HCT116 (cell line): ENCODE measurements around the gene PEAK3. TPM values are rescaled to one million over a fixed set of nuclear protein-coding genes. Genes with fewer than 3 reads are reported as not detected.

Experiments used
- ATAC-seq: fragments of 200-7000 bp; cut with Tn5 transposase; 2 replicates; pipeline ENCODE4 v1.9.1; 2020; ENCODE audit warnings: mild to moderate bottlenecking, moderate library complexity
- BruUV-seq: library from RNA; stranded (reverse); fragments of 400-500 nt; replicated peaks from 2 replicates; lab custom pipeline; 2021; lab: Mats Ljungman, UMichigan
- CTCF ChIA-PET: fragments of 300-600 bp; sonication (Branson Sonifier 250); formaldehyde crosslinking; loops from one replicate; lab custom pipeline; 2021; ENCODE audit warnings: antibody characterized with exemption; lab: Charles Lee
- POLR2A ChIA-PET: fragments of 300-600, 350-600 bp; sonication (Branson Sonifier 250); formaldehyde crosslinking; loops from one replicate; lab custom pipeline; 2021; ENCODE audit warnings: antibody characterized with exemption; lab: Charles Lee
- RAD21 ChIA-PET, 2 experiments: fragments of 300-600 bp; sonication (Branson Sonifier 250); formaldehyde crosslinking; loops; one replicate each; lab custom pipeline; 2023; ENCODE audit warnings: low total read pairs in 2 of 2; ENCODE audit not compliant: uncharacterized antibody in 2 of 2, unreplicated experiment in 2 of 2, low non-redundant PET in 1 of 2; lab: Charles Lee
- DNase-seq: peaks from one replicate; pipeline ENCODE4 v3.0.0-alpha.2; 2010; ENCODE audit warnings: low read depth, low spot score
- H2AFZ ChIP-seq: fragments of 200-600 bp; shearing (Covaris generic), sonication (generic); 2 replicates; pipeline ENCODE4 v1.6.1; 2017; ENCODE audit warnings: low read depth, mixed run types, mixed read lengths, antibody characterized with exemption, low read length; ENCODE audit not compliant: poor library complexity, severe bottlenecking
- H3K27ac ChIP-seq: 2 replicates; pipeline ENCODE4 v1.5.1; 2012; ENCODE audit warnings: low read depth, low read length
- H3K27me3 ChIP-seq: fragments of 200-600 bp; sonication (generic); 2 replicates; pipeline ENCODE4 v1.6.1; 2016; ENCODE audit warnings: mixed run types, low read length, mixed read lengths; ENCODE audit not compliant: insufficient read depth
- H3K36me3 ChIP-seq, 2 experiments: fragments of 200-500 bp in 1 of 2; fragments of 200-600 bp in 1 of 2; sonication (Bioruptor generic) in 1 of 2; sonication (generic) in 1 of 2; 2 replicates each; pipeline versions ENCODE4 v1.5.1 to v1.6.1; 2014 to 2016; ENCODE audit warnings: low read length in 2 of 2, inconsistent platforms in 1 of 2, mixed read lengths in 1 of 2, mixed run types in 1 of 2; ENCODE audit not compliant: insufficient read depth in 2 of 2, control insufficient read depth in 1 of 2
- H3K4me1 ChIP-seq, 2 experiments: fragments of 200-600 bp in 1 of 2; sonication (generic) in 1 of 2; 2 replicates each; pipeline versions ENCODE4 v1.5.1 to v1.6.1; 2012 to 2017; ENCODE audit warnings: low read length in 2 of 2, inconsistent platforms in 1 of 2, mild to moderate bottlenecking in 1 of 2, mixed read lengths in 1 of 2, mixed run types in 1 of 2, moderate library complexity in 1 of 2; ENCODE audit not compliant: insufficient read depth in 2 of 2, control insufficient read depth in 1 of 2
- H3K4me2 ChIP-seq: fragments of 200-600 bp; sonication (generic); 2 replicates; pipeline ENCODE4 v1.6.1; 2017; ENCODE audit warnings: mixed run types, low read length, mixed read lengths
- H3K4me3 ChIP-seq, 2 experiments: fragments of 200-600 bp in 1 of 2; sonication (generic) in 1 of 2; replicated peaks in 1 of 2; 2 replicates each; pipeline ENCODE4 v1.5.1; 2011 to 2016; ENCODE audit warnings: low read length in 2 of 2, control low read depth in 1 of 2, low read depth in 1 of 2, mild to moderate bottlenecking in 1 of 2, mixed read lengths in 1 of 2, mixed run types in 1 of 2
- H3K79me2 ChIP-seq: fragments of 200-600 bp; sonication (generic); 2 replicates; pipeline ENCODE4 v1.6.1; 2017; ENCODE audit warnings: mild to moderate bottlenecking, mixed run types, low read length, moderate library complexity, mixed read lengths; ENCODE audit not compliant: insufficient read depth
- H3K9ac ChIP-seq: fragments of 200-600 bp; sonication (generic); 2 replicates; pipeline ENCODE4 v1.6.1; 2016; ENCODE audit warnings: low read length, mixed read lengths
- H3K9me2 ChIP-seq: fragments of 200-600 bp; sonication (generic), shearing (Covaris generic); 2 replicates; pipeline ENCODE4 v1.6.1; 2017; ENCODE audit warnings: mixed run types, mild to moderate bottlenecking, moderate library complexity; ENCODE audit not compliant: insufficient read depth
- H3K9me3 ChIP-seq, 2 experiments: fragments of 200-500 bp in 1 of 2; fragments of 200-600 bp in 1 of 2; sonication (Bioruptor generic) in 1 of 2; sonication (generic) in 1 of 2; 2 replicates each; pipeline ENCODE4 v1.6.1; 2014 to 2017; ENCODE audit warnings: low read length in 2 of 2, mixed read lengths in 2 of 2, inconsistent platforms in 1 of 2, low read depth in 1 of 2, mild to moderate bottlenecking in 1 of 2, mixed run types in 1 of 2, moderate library complexity in 1 of 2; ENCODE audit not compliant: control insufficient read depth in 1 of 2, insufficient read depth in 1 of 2
- H4K20me1 ChIP-seq: fragments of 200-600 bp; sonication (generic), shearing (Covaris generic); 2 replicates; pipeline ENCODE4 v1.6.1; 2017; ENCODE audit warnings: mixed run types, mild to moderate bottlenecking, moderate library complexity; ENCODE audit not compliant: insufficient read depth
- EGR1 ChIP-seq: IDR thresholded peaks from 2 replicates; pipeline ENCODE4 v1.6.1; 2012; ENCODE audit warnings: low read depth
- EZH2 ChIP-seq: fragments of 200-600 bp; sonication (generic); IDR thresholded peaks from 2 replicates; pipeline ENCODE4 v1.6.1; 2017; ENCODE audit warnings: antibody characterized with exemption, mixed run types
- EZH2phosphoT487 ChIP-seq: fragments of 200-600 bp; IDR thresholded peaks from 2 replicates; pipeline ENCODE4 v1.6.1; 2018; ENCODE audit warnings: antibody characterized with exemption, borderline replicate concordance
- JUND ChIP-seq: IDR thresholded peaks from 2 replicates; pipeline ENCODE4 v1.6.1; 2012
- POLR2A ChIP-seq: IDR thresholded peaks from 2 replicates; pipeline ENCODE4 v1.7.0; 2011; ENCODE audit warnings: borderline replicate concordance; ENCODE audit not compliant: insufficient read depth, insufficient read length; ENCODE audit errors: extremely low read depth
- RAD21 ChIP-seq: IDR thresholded peaks from 2 replicates; pipeline ENCODE4 v1.6.1; 2012; ENCODE audit warnings: low read depth, mild to moderate bottlenecking
- SP1 ChIP-seq: IDR thresholded peaks from 2 replicates; pipeline ENCODE4 v1.6.1; 2012; ENCODE audit warnings: low read depth
- SRF ChIP-seq: IDR thresholded peaks from 2 replicates; pipeline ENCODE4 v1.6.1; 2012; ENCODE audit warnings: low read depth
- TCF7L2 ChIP-seq: IDR thresholded peaks from 2 replicates; pipeline ENCODE4 v1.7.0; 2011; ENCODE audit warnings: borderline replicate concordance, inconsistent platforms; ENCODE audit not compliant: insufficient read depth, insufficient read length; ENCODE audit errors: extremely low read depth
- YY1 ChIP-seq: IDR thresholded peaks from 2 replicates; pipeline ENCODE4 v1.6.1; 2011; ENCODE audit warnings: low read length, low read depth, moderate library complexity, mild to moderate bottlenecking; ENCODE audit not compliant: insufficient replicate concordance; ENCODE audit errors: extremely low read depth
- ZFX ChIP-seq: fragments of 450-650 bp; IDR thresholded peaks from 2 replicates; pipeline ENCODE4 v1.6.1; 2017
- ZNF274 ChIP-seq: fragments of 200-500 bp; sonication (Bioruptor generic); IDR thresholded peaks from 2 replicates; pipeline ENCODE4 v1.6.1; 2014; ENCODE audit warnings: mild to moderate bottlenecking, low read depth, low read length, inconsistent platforms
- intact Hi-C: fragments of 100-400 bp; cut with micrococcal nuclease; formaldehyde crosslinking; loops from 2 replicates; pipeline ENCODE4 v1.10.0; 2022
- total RNA-seq: library from RNA; stranded (reverse); gene quantifications from one replicate; pipeline ENCODE4 v1.2.1, GENCODE V29; 2021; ENCODE audit not compliant: unreplicated experiment
- TF ChIP-seq, protein P1 (sequence below): IDR thresholded peaks from 2 replicates; pipeline ENCODE4 v1.6.1; 2011; ENCODE audit warnings: mild to moderate bottlenecking, low read length, moderate library complexity; ENCODE audit not compliant: insufficient replicate concordance; ENCODE audit errors: extremely low read depth
- TF ChIP-seq, protein P2 (sequence below), 3 experiments: fragments of 200-600 bp in 1 of 3; sonication (generic) in 1 of 3; IDR thresholded peaks in 2 of 3; conservative IDR thresholded peaks in 1 of 3; 2 replicates each; pipeline ENCODE4 v1.5.1; 2012 to 2017; ENCODE audit warnings: low read depth in 2 of 3, low read length in 2 of 3, antibody characterized with exemption in 1 of 3, borderline replicate concordance in 1 of 3, control low read depth in 1 of 3, mild to moderate bottlenecking in 1 of 3, mixed read lengths in 1 of 3, mixed run types in 1 of 3, moderate library complexity in 1 of 3; ENCODE audit not compliant: insufficient read depth in 1 of 3

The PEAK3 gene
- total RNA-seq, 1 experiment from 2014 or later = not detected

DNA sequence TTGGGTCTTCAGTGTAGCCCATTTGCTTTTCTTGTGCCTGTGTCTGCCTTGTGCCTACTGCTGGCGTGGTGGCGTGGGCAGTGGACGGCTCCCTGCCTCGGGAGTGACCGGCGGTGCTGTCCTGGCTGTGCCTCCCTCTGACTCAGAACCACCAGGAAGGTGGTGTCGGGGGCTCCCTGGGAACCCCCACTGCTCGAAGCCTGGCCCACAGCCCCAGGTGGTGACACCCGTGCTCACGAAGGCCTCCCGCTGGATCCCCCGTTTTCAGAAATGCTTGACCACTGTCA is 37.9 kb downstream of the PEAK3 start (continued):
- TF ChIP-seq, protein P1, sequence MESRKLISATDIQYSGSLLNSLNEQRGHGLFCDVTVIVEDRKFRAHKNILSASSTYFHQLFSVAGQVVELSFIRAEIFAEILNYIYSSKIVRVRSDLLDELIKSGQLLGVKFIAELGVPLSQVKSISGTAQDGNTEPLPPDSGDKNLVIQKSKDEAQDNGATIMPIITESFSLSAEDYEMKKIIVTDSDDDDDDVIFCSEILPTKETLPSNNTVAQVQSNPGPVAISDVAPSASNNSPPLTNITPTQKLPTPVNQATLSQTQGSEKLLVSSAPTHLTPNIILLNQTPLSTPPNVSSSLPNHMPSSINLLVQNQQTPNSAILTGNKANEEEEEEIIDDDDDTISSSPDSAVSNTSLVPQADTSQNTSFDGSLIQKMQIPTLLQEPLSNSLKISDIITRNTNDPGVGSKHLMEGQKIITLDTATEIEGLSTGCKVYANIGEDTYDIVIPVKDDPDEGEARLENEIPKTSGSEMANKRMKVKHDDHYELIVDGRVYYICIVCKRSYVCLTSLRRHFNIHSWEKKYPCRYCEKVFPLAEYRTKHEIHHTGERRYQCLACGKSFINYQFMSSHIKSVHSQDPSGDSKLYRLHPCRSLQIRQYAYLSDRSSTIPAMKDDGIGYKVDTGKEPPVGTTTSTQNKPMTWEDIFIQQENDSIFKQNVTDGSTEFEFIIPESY = no peak
- TF ChIP-seq EZH2phosphoT487 = no peak
- TF ChIP-seq SP1 = no peak
- TF ChIP-seq, protein P2, sequence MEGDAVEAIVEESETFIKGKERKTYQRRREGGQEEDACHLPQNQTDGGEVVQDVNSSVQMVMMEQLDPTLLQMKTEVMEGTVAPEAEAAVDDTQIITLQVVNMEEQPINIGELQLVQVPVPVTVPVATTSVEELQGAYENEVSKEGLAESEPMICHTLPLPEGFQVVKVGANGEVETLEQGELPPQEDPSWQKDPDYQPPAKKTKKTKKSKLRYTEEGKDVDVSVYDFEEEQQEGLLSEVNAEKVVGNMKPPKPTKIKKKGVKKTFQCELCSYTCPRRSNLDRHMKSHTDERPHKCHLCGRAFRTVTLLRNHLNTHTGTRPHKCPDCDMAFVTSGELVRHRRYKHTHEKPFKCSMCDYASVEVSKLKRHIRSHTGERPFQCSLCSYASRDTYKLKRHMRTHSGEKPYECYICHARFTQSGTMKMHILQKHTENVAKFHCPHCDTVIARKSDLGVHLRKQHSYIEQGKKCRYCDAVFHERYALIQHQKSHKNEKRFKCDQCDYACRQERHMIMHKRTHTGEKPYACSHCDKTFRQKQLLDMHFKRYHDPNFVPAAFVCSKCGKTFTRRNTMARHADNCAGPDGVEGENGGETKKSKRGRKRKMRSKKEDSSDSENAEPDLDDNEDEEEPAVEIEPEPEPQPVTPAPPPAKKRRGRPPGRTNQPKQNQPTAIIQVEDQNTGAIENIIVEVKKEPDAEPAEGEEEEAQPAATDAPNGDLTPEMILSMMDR (IDR thresholded peaks at IDR 0.05 in 2 of 3, conservative IDR thresholded peaks at IDR 0.05 in 1 of 3; ENCODE audit: borderline replicate concordance in 1 of 3, insufficient read depth in 1 of 3, low read depth in 2 of 3, low read length in 2 of 3) = no peak
- TF ChIP-seq, all 23 proteins: peak for 0

DNA sequence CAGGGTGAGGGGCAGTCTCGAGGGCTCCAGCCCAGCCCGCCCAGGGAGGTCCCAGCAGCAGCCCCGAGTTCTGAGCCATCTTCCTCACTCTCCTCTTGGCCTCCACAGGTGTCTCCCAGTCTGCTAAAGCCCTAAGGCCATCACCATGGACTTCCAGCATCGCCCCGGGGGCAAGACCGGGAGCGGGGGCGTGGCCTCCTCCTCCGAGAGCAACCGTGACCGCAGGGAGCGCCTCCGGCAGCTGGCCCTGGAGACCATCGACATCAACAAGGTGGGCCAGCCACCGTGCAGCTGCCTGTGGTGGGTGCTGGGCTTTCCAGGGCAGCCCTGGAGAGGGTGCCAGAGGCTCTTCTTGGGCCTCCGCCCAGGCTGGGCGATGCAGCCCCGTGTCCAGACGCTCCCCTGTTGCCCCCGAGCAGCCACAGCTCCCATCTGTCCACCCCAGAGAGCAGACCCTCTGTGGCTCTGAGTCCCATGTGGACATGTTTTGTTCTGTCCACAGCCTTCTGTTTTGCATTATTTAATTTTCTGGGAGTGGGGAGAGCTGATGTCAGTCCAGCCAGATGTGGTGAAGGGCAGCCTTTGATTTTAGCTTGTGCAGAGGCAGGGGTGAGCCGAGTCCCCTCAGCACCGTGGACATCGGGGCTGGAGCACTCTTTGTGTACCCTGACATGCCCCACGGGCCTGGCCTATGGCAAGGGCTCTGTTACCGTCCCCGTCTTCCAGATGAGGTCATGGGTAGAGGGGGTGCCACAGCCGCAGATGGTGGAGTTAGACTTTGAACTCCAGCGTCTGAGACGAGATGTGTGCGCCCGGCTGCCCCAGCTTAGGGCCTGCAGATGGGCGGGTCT is 38.5 kb downstream of the PEAK3 start:
- intact Hi-C loops = loop anchor here (2.0 kb wide), 1 partner anchor 15 kb away; no protein-coding TSS in a partner anchor
- ATAC-seq (no peak), DNase-seq (no peak)
- Histone ChIP-seq H3K9me2 (no peaks in the 10 kb centered on the region), H3K9me3 (no peaks in the 10 kb centered on the region), H3K79me2 (peaks cover 79% of the 10 kb centered on the region), H3K4me3 (no peak overlapping the region), H3K9ac (no peak overlapping the region), H3K27me3 (no peaks in the 10 kb centered on the region), H3K4me2 (no peak overlapping the region), H2AFZ (no peak overlapping the region), H3K27ac (no peak overlapping the region; the same call in 1 of the 2 replicates), H4K20me1 (peaks cover 35% of the 10 kb centered on the region; the same call in 1 of the 2 replicates), H3K36me3 (peaks cover 46 to 91% of the 10 kb centered on the region in 2 experiments), H3K4me1 (peaks cover 6 to 26% of the 10 kb centered on the region in 2 experiments; a peak in 3 of 4 replicates)
- ChIA-PET CTCF (no interaction called here), POLR2A (no interaction called here), RAD21 (no interaction called here)
- no TSS peak for BruUV-seq
- TF ChIP-seq EGR1 = no peak
- TF ChIP-seq ZNF274 = no peak
- no peak for TF ChIP-seq ZFX
- TF ChIP-seq SRF = no peak
- TF ChIP-seq TCF7L2 = no peak
- TF ChIP-seq, protein P1 = no peak
- no peak for TF ChIP-seq POLR2A
- no peak for TF ChIP-seq EZH2
- TF ChIP-seq RAD21 = no peak
- TF ChIP-seq, protein P2 (IDR thresholded peaks at IDR 0.05 in 2 of 3, conservative IDR thresholded peaks at IDR 0.05 in 1 of 3; ENCODE audit: borderline replicate concordance in 1 of 3, insufficient read depth in 1 of 3, low read depth in 2 of 3, low read length in 2 of 3) = no peak
- TF ChIP-seq YY1 = no peak
- no peak for TF ChIP-seq JUND
